ENCODE data around the gene CUEDC1. TPM values are rescaled to one million over a fixed set of nuclear protein-coding genes. Genes with fewer than 3 reads are reported as not detected.

Gene CUEDC1
- total and polyA plus RNA-seq, 11 donors = 29.6 to 68.5 (median 42.2) TPM

DNA sequence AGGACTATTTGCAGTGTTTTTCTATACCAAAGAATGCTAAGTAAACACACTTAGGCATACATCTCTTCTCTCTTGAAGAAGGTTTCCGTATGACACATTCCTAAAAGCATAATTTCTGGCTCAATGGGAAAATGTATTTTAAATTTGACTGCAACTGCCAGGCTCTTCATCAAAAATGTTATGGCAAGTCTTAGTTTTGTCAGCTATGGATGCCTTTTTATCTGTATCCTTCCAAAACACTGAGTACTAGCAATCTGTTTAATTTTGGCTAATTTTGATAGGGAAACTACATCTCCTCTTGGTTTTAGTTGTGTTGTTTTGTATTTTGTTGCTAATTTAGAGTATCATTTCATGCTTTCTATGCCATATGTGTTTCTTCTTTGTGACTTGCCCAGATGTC, 140.8 kb downstream of the CUEDC1 start:
- Histone ChIP-seq H3K27me3 (peaks cover 0 to 14% (median 0%) of the 10 kb centered on the region in 9 donors), H3K36me3 (no peaks in the 10 kb centered on the region), H3K4me3 (no peak overlapping the region), H3K9me3 (no peaks in the 10 kb centered on the region), H3K4me1 (peaks cover 0 to 25% (median 19%) of the 10 kb centered on the region in 12 donors), H3K27ac (no peak overlapping the region)
- intact Hi-C loops (cut with DNase I) = no loop called here
- ATAC-seq (no peak), DNase-seq (no peak)
- 94 to 100% (median 96%) methylated on average over 1 of the region's 1 CpG for WGBS, 4 donors
- no peak for TF ChIP-seq POLR2A (IDR thresholded peaks at IDR 0.05)
- TF ChIP-seq, protein P1, sequence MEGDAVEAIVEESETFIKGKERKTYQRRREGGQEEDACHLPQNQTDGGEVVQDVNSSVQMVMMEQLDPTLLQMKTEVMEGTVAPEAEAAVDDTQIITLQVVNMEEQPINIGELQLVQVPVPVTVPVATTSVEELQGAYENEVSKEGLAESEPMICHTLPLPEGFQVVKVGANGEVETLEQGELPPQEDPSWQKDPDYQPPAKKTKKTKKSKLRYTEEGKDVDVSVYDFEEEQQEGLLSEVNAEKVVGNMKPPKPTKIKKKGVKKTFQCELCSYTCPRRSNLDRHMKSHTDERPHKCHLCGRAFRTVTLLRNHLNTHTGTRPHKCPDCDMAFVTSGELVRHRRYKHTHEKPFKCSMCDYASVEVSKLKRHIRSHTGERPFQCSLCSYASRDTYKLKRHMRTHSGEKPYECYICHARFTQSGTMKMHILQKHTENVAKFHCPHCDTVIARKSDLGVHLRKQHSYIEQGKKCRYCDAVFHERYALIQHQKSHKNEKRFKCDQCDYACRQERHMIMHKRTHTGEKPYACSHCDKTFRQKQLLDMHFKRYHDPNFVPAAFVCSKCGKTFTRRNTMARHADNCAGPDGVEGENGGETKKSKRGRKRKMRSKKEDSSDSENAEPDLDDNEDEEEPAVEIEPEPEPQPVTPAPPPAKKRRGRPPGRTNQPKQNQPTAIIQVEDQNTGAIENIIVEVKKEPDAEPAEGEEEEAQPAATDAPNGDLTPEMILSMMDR (IDR thresholded peaks at IDR 0.05) = no peak

DNA sequence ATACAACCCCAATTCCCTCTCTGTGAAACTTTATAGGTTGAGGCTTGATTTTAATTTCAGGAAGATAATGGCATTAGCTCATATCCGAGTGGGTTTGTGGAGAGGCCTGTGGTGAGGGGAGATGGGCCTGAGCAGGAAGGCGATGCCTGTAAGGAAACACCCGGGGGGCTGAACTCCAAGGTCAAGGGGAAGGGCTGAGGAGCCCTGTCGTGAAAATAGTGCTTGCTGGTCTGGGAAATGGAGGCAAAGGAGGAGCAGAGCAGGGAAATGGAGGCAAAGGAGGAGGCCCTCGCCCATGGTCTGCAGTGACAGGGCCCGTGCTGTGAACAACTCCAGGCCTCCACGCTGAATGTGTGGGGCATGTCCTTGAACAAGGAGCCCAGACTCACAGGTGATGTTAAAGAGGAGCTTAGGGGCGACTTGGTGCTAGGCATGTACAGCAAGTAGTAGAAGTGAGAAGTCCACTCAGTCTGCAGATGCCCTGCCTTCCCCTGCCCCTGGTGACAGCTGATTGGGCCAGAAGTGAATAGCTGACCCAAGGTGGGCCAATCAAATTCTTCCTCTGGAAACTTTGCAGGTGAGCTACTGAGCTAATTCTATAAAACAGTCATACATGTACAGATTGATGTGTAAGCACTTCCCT, 143.5 kb downstream of the CUEDC1 start:
- intact Hi-C loops (cut with DNase I) = loop anchor here in 1 of 10 donors (2.0 kb wide), 1 partner anchor 27 kb away; no protein-coding TSS in a partner anchor
- peaks cover 0 to 31% (median 19%) of the 10 kb centered on the region in 12 donors for H3K4me1 ChIP-seq
- H3K9me3 ChIP-seq = no peaks in the 10 kb centered on the region
- peak overlapping the region in 10 of 12 donors; percentile 9 to 82 (median 68) for H3K27ac ChIP-seq
- H3K4me3 ChIP-seq = peak overlapping the region in 4 of 12 donors; percentile 5 to 45 (median 34)
- H3K36me3 ChIP-seq = no peaks in the 10 kb centered on the region
- WGBS, 4 donors = 67 to 78% (median 70%) methylated on average over 8 of the region's 8 CpGs
- peaks cover 0 to 16% (median 0%) of the 10 kb centered on the region in 9 donors for H3K27me3 ChIP-seq
- no peak for DNase-seq
- no peak for ATAC-seq
- no peak for TF ChIP-seq POLR2A (IDR thresholded peaks at IDR 0.05)

Other genes with a start within 250 kb of the CUEDC1 start
- not detected for gene CCDC182, start 210.1 kb downstream of the CUEDC1 start, total RNA-seq
- gene CCDC182, start 210.1 kb downstream of the CUEDC1 start, polyA plus RNA-seq = not detected
- gene MRPS23, start 105.4 kb downstream of the CUEDC1 start, total RNA-seq = 10 to 100 TPM; 44.6 to 99.3 (median 71.8) TPM
- gene MRPS23, start 105.4 kb downstream of the CUEDC1 start, polyA plus RNA-seq = 100 to 1,000 TPM in 1 of 2 donors, 10 to 100 TPM in 1; 23.9 to 207 TPM
- gene VEZF1, start 32.8 kb upstream of the CUEDC1 start, total RNA-seq = 10 to 100 TPM; 58.9 to 85.6 (median 62.6) TPM
- 10 to 100 TPM; 18.2 to 46.4 TPM for gene VEZF1, start 32.8 kb upstream of the CUEDC1 start, polyA plus RNA-seq
- gene SRSF1, start 51.8 kb upstream of the CUEDC1 start, total RNA-seq = 100 to 1,000 TPM in 4 of 9 donors, 10 to 100 TPM in 5; 80.8 to 114 (median 99.7) TPM
- gene SRSF1, start 51.8 kb upstream of the CUEDC1 start, polyA plus RNA-seq = 100 to 1,000 TPM in 1 of 2 donors, 10 to 100 TPM in 1; 48.2 to 129 TPM
- 100 to 1,000 TPM in 1 of 9 donors, 10 to 100 TPM in 8; 41.4 to 102 (median 74.0) TPM for gene DYNLL2, start 128.0 kb upstream of the CUEDC1 start, total RNA-seq
- 10 to 100 TPM; 70.8 to 89.4 TPM for gene DYNLL2, start 128.0 kb upstream of the CUEDC1 start, polyA plus RNA-seq
- not detected for gene OR4D1, start 193.0 kb upstream of the CUEDC1 start, total RNA-seq
- gene OR4D1, start 193.0 kb upstream of the CUEDC1 start, polyA plus RNA-seq = not detected
- not detected for gene OR4D2, start 211.6 kb upstream of the CUEDC1 start, total RNA-seq
- not detected for gene OR4D2, start 211.6 kb upstream of the CUEDC1 start, polyA plus RNA-seq
- gene EPX, start 237.3 kb upstream of the CUEDC1 start, total RNA-seq = not detected
- gene EPX, start 237.3 kb upstream of the CUEDC1 start, polyA plus RNA-seq = not detected

Measured in heart left ventricle (tissue), 16 donors.